Measurements from ENCODE around the gene CCL28.
"Not testable (repeated sequence)": the region's sequence is repeated elsewhere in the genome, so short reads cannot be mapped to it uniquely, and the experiment has no call there.

Gene CCL28, protein sequence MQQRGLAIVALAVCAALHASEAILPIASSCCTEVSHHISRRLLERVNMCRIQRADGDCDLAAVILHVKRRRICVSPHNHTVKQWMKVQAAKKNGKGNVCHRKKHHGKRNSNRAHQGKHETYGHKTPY

DNA sequence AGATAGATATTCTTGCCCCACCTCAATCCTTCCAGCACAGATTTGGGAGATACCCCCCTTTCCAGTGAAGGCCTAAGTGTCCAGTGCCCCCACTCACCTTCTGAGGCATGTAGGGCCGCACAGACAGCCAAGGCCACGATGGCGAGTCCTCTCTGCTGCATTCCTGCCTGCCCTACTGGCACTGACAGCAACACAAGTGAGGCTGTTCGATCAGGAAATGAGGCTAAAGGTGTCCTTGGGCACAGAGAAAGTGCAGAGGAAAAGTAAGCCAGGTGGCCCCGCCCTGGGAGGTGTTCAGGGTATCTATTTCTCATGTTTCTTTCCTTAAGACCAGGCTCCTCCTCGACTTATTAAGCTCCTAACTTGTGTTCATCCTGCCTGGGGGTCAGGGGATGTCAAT lies at the start of gene CCL28:
Gene CCL28 (minus strand): TSS at position 236 of the 400 bp plus-strand sequence. CDS start 75 bp downstream, at position 161.
- TF ChIP-seq, protein P1, sequence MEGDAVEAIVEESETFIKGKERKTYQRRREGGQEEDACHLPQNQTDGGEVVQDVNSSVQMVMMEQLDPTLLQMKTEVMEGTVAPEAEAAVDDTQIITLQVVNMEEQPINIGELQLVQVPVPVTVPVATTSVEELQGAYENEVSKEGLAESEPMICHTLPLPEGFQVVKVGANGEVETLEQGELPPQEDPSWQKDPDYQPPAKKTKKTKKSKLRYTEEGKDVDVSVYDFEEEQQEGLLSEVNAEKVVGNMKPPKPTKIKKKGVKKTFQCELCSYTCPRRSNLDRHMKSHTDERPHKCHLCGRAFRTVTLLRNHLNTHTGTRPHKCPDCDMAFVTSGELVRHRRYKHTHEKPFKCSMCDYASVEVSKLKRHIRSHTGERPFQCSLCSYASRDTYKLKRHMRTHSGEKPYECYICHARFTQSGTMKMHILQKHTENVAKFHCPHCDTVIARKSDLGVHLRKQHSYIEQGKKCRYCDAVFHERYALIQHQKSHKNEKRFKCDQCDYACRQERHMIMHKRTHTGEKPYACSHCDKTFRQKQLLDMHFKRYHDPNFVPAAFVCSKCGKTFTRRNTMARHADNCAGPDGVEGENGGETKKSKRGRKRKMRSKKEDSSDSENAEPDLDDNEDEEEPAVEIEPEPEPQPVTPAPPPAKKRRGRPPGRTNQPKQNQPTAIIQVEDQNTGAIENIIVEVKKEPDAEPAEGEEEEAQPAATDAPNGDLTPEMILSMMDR (IDR thresholded peaks at IDR 0.05; ENCODE audit: insufficient read depth, low read depth, low read length, missing control alignments): no peak
- no peak for DNase-seq (ENCODE audit: low read depth)
- H3K4me3 ChIP-seq (ENCODE audit: low read length): no peak within 1 kb of the TSS

DNA sequence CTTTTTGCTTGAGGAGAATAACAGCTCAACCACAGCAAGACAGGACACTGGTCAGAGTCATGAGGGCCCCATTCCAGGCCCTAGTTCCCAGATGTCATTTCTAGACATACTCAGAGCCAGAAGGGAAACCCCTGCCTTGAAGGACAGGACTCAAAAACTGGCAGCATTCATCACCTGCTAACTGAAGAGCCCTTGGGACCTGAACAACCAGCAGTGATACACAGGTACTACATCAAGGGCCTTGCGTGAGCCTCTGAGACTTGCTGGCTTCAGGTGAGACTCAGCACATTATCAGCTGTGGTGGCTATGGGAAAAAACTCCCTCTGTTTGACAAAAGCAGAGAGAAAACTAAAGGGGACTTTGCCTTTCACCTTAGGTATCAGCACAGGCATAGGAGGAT lies 48.9 kb upstream of the CCL28 start:
- no peak overlapping the region for H3K4me3 ChIP-seq (ENCODE audit: low read length)
- TF ChIP-seq, protein P1 (IDR thresholded peaks at IDR 0.05; ENCODE audit: insufficient read depth, low read depth, low read length, missing control alignments): no peak
- no peak for DNase-seq (ENCODE audit: low read depth)

DNA sequence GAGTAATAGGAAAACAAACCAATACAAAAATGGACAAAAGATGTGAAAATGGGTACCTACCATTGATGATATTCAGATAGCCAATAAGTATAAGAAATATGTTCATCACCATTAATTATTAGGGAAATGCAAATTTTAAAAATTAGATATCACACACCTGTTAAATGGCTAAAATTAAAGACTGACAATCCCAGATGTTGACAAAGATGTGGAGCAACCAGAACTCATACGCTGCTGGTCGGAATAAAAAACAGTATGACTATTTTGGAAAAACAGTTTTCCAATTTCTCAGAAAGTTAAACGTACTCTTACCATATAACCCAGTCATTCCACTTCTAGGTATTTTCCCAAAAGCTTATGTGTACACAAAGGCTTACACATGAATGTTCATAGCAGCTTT lies 44.4 kb upstream of the CCL28 start:
- no peak for DNase-seq (ENCODE audit: low read depth)
- TF ChIP-seq, protein P1 (IDR thresholded peaks at IDR 0.05; ENCODE audit: insufficient read depth, low read depth, low read length, missing control alignments): no peak
- no peak overlapping the region for H3K4me3 ChIP-seq (ENCODE audit: low read length)

DNA sequence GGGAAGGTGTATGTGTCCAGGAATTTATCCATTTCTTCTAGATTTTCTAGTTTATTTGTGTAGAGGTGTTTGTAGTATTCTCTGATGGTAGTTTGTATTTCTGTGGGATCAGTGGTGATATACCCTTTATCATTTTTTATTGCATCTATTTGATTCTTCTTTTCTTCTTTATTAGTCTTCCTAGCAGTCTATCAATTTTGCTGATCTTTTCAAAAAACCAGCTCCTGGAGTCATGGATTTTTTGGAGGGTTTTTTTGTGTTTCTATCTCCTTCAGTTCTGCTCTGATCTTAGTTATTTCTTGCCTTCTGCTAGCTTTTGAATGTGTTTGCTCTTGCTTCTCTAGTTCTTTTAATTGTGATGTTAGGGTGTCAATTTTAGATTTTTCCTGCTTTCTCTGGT lies 29.4 kb upstream of the CCL28 start:
- DNase-seq (ENCODE audit: low read depth); H3K4me3 ChIP-seq (ENCODE audit: low read length): not testable (repeated sequence)

DNA sequence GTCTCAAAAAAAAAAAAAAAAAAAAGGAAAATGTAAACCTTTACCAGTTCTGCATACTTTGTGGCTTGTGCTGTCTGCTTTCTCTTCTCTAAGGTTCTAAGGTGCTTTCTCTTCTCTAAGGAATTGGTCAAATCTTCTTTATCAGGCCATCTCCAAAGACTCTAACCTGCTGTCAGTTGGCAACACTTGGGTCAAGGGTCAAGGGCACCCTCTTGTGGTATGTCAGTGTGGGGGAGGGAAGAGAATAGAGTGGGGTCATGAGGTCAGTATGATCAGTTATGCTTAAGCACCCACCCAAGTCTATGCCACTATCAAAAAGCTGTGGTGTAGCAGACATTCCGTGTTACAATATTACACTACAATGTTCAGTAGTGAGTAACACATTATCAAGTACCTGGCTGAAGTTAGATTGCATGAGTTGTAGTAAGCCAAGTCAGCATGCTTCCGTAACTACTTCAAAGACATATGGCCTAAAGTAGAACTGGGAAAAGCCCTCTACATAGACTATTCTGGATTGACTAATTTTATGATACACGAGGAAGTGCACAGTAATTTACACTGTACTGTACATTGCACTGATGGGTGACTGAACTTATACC lies 25.0 kb upstream of the CCL28 start:
- TF ChIP-seq, protein P1 (IDR thresholded peaks at IDR 0.05; ENCODE audit: insufficient read depth, low read depth, low read length, missing control alignments): no peak
- H3K4me3 ChIP-seq (ENCODE audit: low read length): no peak overlapping the region
- DNase-seq (ENCODE audit: low read depth): no peak

DNA sequence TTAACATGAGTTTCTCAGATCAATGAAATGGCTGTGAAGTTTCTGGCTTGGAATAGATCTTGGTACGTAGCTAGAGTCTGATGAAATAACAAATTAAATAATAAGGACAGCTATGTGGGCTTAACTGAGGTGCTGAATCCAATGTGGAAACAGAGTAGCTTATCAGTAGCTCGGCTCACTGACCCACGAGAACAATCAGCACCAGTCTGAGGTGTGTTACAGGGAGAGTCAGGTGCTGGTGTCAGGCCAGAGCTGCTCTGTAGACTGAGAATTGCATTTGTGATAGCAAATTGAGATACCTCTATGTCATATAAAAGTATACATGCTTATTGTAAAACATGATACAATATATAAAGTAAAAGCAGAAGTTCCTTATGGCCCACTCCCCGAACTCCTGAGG lies 21.2 kb upstream of the CCL28 start:
- TF ChIP-seq, protein P1 (IDR thresholded peaks at IDR 0.05; ENCODE audit: insufficient read depth, low read depth, low read length, missing control alignments): no peak
- DNase-seq (ENCODE audit: low read depth): peak; percentile 17
- no peak overlapping the region for H3K4me3 ChIP-seq (ENCODE audit: low read length)

DNA sequence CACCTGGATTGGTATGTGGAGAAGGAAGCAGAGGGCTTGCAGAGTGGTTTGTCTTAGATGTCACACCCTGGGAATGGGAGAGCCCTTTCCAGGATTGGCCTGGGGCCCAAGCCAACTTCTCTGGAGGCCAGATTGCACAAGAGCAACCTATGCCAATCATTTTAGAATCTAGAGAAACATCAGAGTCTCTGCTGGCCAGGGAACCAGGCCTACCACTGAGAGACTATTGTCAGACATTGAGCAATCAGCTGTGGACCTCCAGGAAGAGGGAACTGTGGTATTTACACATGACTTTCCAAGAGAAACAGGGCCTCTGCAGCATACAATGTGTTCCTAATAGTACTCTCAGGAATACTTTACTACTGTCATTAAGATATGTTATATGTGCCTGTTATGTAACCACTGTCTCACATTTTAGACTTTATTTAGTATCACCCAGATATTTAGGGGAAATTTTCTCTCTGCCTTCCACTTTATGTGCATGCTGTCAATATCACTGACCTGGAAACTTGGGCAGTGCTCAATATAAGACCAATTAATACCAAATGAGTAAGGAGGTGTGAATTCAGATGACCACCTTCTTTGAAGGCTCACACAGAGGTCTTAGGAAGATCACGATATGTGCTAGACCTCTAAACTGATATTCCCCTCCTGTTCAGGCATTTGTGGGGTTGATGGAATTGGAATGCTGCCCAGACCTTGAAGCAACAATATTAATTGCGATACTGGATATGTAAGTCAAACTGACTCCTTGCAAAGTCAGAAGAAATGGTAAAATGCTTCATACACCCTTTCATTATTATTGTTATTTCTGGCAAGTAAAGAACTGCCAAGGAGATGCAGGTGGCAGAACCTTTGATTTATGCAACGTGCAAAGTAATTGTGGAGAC lies 20.5 kb upstream of the CCL28 start:
- DNase-seq (ENCODE audit: low read depth): peak; percentile 98
- TF ChIP-seq, protein P1 (IDR thresholded peaks at IDR 0.05; ENCODE audit: insufficient read depth, low read depth, low read length, missing control alignments): no peak
- no peak overlapping the region for H3K4me3 ChIP-seq (ENCODE audit: low read length)

All from epithelial cell of esophagus (primary cell).